ENCODE data around the gene ADAMTSL3. TPM values are rescaled to one million over a fixed set of nuclear protein-coding genes. Genes with fewer than 3 reads are reported as not detected.

The ADAMTSL3 gene
- polyA plus RNA-seq, 1 donor from 2014 or later, result 0.51 TPM

- Histone ChIP-seq H4K20me1 (ENCODE audit: insufficient read depth) (no peaks in the 10 kb centered on the region), H3K9me2 (ENCODE audit: insufficient read depth, low read length) (no peaks in the 10 kb centered on the region), H3K27me3 (ENCODE audit: insufficient read depth, low read depth, low read length) (no peaks in the 10 kb centered on the region), H3K9ac (ENCODE audit: low read length) (no peak overlapping the region), H3F3A (ENCODE audit: insufficient read depth, low read length, poor library complexity, severe bottlenecking) (no peaks in the 10 kb centered on the region), H3K9me3 (ENCODE audit: low read length) (no peaks in the 10 kb centered on the region), H3K4me2 (ENCODE audit: low read length) (no peak overlapping the region), H3K36me3 (ENCODE audit: insufficient read depth, low read length) (no peaks in the 10 kb centered on the region), H2AFZ (ENCODE audit: low read depth, low read length) (no peak overlapping the region), H3K79me2 (replicated peaks; ENCODE audit: insufficient read depth, low read length) (no peaks in the 10 kb centered on the region), H3K27ac (ENCODE audit: low read length) (no peak overlapping the region), H3K4me3 (ENCODE audit: low read length) (no peak overlapping the region)
- TF ChIP-seq REST (IDR thresholded peaks at IDR 0.05; ENCODE audit: borderline replicate concordance) (no peak), RAD21 (conservative IDR thresholded peaks at IDR 0.05) (no peak), SMC3 (conservative IDR thresholded peaks at IDR 0.05; ENCODE audit: poor library complexity) (no peak), POLR2AphosphoS5 (IDR thresholded peaks at IDR 0.05) (no peak), EP300 (conservative IDR thresholded peaks at IDR 0.05; ENCODE audit: poor library complexity, severe bottlenecking) (no peak), TAF1 (IDR thresholded peaks at IDR 0.05; ENCODE audit: low read depth) (no peak), EZH2 (IDR thresholded peaks at IDR 0.05; ENCODE audit: borderline replicate concordance, insufficient read depth, low read length, poor library complexity, severe bottlenecking) (no peak), CTCF (IDR thresholded peaks at IDR 0.05; ENCODE audit: poor library complexity, severe bottlenecking) (no peak), MXI1 (conservative IDR thresholded peaks at IDR 0.05; ENCODE audit: poor library complexity, severe bottlenecking) (no peak)
Measured at GRCh38 chr15:83943043-83943442, 289.1 kb downstream of the ADAMTSL3 start.

- Histone ChIP-seq H3K9ac (ENCODE audit: low read length) (no peak overlapping the region), H3K9me2 (ENCODE audit: insufficient read depth, low read length) (no peaks in the 10 kb centered on the region), H3K79me2 (replicated peaks; ENCODE audit: insufficient read depth, low read length) (no peaks in the 10 kb centered on the region), H3K9me3 (ENCODE audit: low read length) (no peaks in the 10 kb centered on the region), H3K36me3 (ENCODE audit: insufficient read depth, low read length) (no peaks in the 10 kb centered on the region), H4K20me1 (ENCODE audit: insufficient read depth) (no peaks in the 10 kb centered on the region), H3K4me2 (ENCODE audit: low read length) (no peak overlapping the region), H3K27me3 (ENCODE audit: insufficient read depth, low read depth, low read length) (no peaks in the 10 kb centered on the region), H3K4me3 (ENCODE audit: low read length) (no peak overlapping the region), H2AFZ (ENCODE audit: low read depth, low read length) (no peak overlapping the region), H3F3A (ENCODE audit: insufficient read depth, low read length, poor library complexity, severe bottlenecking) (no peaks in the 10 kb centered on the region), H3K27ac (ENCODE audit: low read length) (no peak overlapping the region)
- TF ChIP-seq MXI1 (conservative IDR thresholded peaks at IDR 0.05; ENCODE audit: poor library complexity, severe bottlenecking) (no peak), RAD21 (conservative IDR thresholded peaks at IDR 0.05) (no peak), CTCF (IDR thresholded peaks at IDR 0.05; ENCODE audit: poor library complexity, severe bottlenecking) (no peak), SMC3 (conservative IDR thresholded peaks at IDR 0.05; ENCODE audit: poor library complexity) (no peak), REST (IDR thresholded peaks at IDR 0.05; ENCODE audit: borderline replicate concordance) (no peak), POLR2AphosphoS5 (IDR thresholded peaks at IDR 0.05) (no peak), EP300 (conservative IDR thresholded peaks at IDR 0.05; ENCODE audit: poor library complexity, severe bottlenecking) (no peak), EZH2 (IDR thresholded peaks at IDR 0.05; ENCODE audit: borderline replicate concordance, insufficient read depth, low read length, poor library complexity, severe bottlenecking) (no peak), TAF1 (IDR thresholded peaks at IDR 0.05; ENCODE audit: low read depth) (no peak)
Measured at GRCh38 chr15:83943849-83944404, 290.0 kb downstream of the ADAMTSL3 start.

Measured in neural cell (in vitro differentiated cells).